ENCODE data around the gene PIGN. TPM values are rescaled to one million over a fixed set of nuclear protein-coding genes. Genes with fewer than 3 reads are reported as not detected.

Gene PIGN
- total and polyA plus RNA-seq, 8 donors, result 2.0 to 113 (median 23.8) TPM

DNA sequence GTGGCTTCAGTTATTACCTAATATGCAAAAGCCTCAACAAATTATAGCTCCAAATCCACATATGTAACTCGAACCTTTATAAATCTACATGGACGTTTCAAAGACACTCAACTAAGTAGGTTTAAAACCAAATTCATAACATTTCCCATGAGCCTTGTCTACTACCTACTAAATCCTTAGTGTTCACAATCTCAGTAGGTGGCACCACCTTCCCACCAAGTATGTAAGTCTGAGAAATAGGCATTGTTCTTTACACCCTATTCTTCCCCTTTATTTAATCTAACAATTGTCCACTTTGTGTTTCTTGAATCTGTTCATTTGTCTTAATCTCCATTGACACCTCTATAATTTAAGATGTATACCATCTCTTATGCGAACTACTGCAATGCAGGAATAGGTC, 4.6 kb downstream of the PIGN start:
- intact Hi-C loops (cut with DNase I; ENCODE audit: low total_unique reads), result loop anchor here (10.0 kb wide), 1 partner anchor 73 kb away; no protein-coding TSS in a partner anchor

DNA sequence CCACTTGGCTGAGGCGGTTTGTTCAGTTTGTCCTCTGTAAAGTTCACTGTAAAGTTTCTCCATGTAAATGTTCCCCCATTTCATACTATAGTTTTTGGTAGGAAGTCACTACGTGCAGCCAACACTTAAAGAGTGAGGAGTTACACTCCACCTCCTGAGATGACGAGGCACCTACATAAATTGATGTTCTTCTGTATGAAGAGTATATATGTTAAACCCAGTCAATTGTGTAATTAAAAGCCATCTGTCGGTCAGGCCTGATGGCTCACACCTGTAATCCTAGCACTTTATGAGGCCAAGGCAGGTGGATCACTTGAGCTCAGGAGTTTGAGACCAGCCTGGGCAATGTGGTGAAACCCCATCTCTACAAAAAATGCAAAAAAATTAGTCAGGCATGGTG, 7.6 kb downstream of the PIGN start:
- WGBS, 5 donors, result 92 to 95% (median 93%) methylated on average over 4 of the region's 4 CpGs
- TF ChIP-seq EP300 (IDR thresholded peaks at IDR 0.05) (no peak), POLR2AphosphoS5 (IDR thresholded peaks at IDR 0.05) (no peak), POLR2A (IDR thresholded peaks at IDR 0.05) (no peak)
- TF ChIP-seq, protein P1, sequence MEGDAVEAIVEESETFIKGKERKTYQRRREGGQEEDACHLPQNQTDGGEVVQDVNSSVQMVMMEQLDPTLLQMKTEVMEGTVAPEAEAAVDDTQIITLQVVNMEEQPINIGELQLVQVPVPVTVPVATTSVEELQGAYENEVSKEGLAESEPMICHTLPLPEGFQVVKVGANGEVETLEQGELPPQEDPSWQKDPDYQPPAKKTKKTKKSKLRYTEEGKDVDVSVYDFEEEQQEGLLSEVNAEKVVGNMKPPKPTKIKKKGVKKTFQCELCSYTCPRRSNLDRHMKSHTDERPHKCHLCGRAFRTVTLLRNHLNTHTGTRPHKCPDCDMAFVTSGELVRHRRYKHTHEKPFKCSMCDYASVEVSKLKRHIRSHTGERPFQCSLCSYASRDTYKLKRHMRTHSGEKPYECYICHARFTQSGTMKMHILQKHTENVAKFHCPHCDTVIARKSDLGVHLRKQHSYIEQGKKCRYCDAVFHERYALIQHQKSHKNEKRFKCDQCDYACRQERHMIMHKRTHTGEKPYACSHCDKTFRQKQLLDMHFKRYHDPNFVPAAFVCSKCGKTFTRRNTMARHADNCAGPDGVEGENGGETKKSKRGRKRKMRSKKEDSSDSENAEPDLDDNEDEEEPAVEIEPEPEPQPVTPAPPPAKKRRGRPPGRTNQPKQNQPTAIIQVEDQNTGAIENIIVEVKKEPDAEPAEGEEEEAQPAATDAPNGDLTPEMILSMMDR (IDR thresholded peaks at IDR 0.05), result no peak

More for the DNA sequence above, 4.6 kb downstream of the PIGN start:
- 78 to 87% (median 80%) methylated on average over 3 of the region's 3 CpGs for WGBS, 5 donors
- no peak overlapping the region for H3K27ac ChIP-seq
- no peaks in the 10 kb centered on the region for H3K27me3 ChIP-seq
- TF ChIP-seq POLR2AphosphoS5 (IDR thresholded peaks at IDR 0.05), result no peak
- peaks cover 0 to 34% (median 17%) of the 10 kb centered on the region in 4 donors for H3K4me1 ChIP-seq
- no peak overlapping the region for H3K4me3 ChIP-seq
- H3K9me3 ChIP-seq, result no peaks in the 10 kb centered on the region
- no peaks in the 10 kb centered on the region for H3K36me3 ChIP-seq
- no peak for DNase-seq

DNA sequence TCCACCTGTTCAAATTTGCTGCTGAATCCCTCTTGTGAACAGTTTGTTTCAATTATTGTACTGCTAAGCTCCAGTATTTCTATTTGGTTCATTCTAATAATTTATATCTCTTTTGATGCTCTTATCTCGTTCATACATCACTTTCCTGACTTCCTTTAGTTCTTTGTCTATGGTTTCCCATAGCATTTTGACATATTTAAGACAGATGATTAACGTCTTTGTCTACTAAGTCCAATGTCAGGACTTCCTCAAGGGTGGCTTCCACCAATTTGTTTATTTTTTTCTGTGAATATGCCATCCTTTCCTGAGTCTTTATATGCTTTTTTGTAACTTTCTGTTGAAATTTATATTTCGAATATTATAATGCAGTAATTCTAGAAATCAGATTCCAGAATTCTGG, 9.6 kb downstream of the PIGN start:
- H3K4me1 ChIP-seq, result peaks cover 0 to 5% (median 0%) of the 10 kb centered on the region in 4 donors
- H3K9me3 ChIP-seq, result no peaks in the 10 kb centered on the region
- no peaks in the 10 kb centered on the region for H3K27me3 ChIP-seq
- H3K36me3 ChIP-seq, result no peaks in the 10 kb centered on the region
- no peak for DNase-seq
- H3K4me3 ChIP-seq, result no peak overlapping the region
- intact Hi-C loops (cut with DNase I; ENCODE audit: low total_unique reads), result no loop called here
- H3K27ac ChIP-seq, result no peak overlapping the region
- 77 to 84% (median 78%) methylated on average over 3 of the region's 3 CpGs for WGBS, 5 donors
- TF ChIP-seq POLR2AphosphoS5 (IDR thresholded peaks at IDR 0.05) (no peak), POLR2A (IDR thresholded peaks at IDR 0.05) (no peak), EP300 (IDR thresholded peaks at IDR 0.05) (no peak)
- TF ChIP-seq, protein P1 (IDR thresholded peaks at IDR 0.05), result no peak

More for the DNA sequence above, 7.6 kb downstream of the PIGN start:
- no peak overlapping the region for H3K4me3 ChIP-seq
- no peaks in the 10 kb centered on the region for H3K36me3 ChIP-seq
- peaks cover 0 to 16% (median 7%) of the 10 kb centered on the region in 4 donors for H3K4me1 ChIP-seq
- no peaks in the 10 kb centered on the region for H3K9me3 ChIP-seq
- no peaks in the 10 kb centered on the region for H3K27me3 ChIP-seq
- intact Hi-C loops (cut with DNase I; ENCODE audit: low total_unique reads), result no loop called here
- H3K27ac ChIP-seq, result no peak overlapping the region
- DNase-seq, result no peak

DNA sequence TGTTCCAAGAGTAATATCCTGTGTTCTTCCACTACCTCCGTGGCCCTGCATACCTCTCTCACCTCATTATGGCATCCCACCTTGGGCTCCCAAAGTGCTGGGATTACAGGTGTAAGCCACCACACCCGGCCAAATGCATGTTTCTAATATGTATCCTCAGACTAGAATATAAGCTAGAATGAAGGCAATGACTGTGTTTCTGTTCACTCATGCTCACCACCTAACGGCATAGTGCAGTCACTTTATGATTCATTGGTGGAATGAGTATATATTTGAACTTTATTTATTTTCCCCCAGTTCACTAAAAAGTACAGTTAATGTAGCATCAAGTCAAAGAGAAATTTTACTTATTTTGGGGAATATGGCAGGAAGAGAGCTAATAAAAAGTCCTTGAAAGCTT, 11.3 kb downstream of the PIGN start:
- H3K36me3 ChIP-seq, result no peaks in the 10 kb centered on the region
- H3K27ac ChIP-seq, result no peak overlapping the region
- WGBS, 5 donors, result 87 to 96% (median 90%) methylated on average over 3 of the region's 3 CpGs
- H3K4me3 ChIP-seq, result no peak overlapping the region
- H3K27me3 ChIP-seq, result no peaks in the 10 kb centered on the region
- DNase-seq, result no peak
- no peaks in the 10 kb centered on the region for H3K9me3 ChIP-seq
- H3K4me1 ChIP-seq, result peaks cover 0 to 9% (median 3%) of the 10 kb centered on the region in 4 donors
- intact Hi-C loops (cut with DNase I; ENCODE audit: low total_unique reads), result no loop called here
- TF ChIP-seq, protein P1 (IDR thresholded peaks at IDR 0.05), result no peak
- no peak for TF ChIP-seq EP300 (IDR thresholded peaks at IDR 0.05)
- TF ChIP-seq POLR2A (IDR thresholded peaks at IDR 0.05), result no peak
- no peak for TF ChIP-seq POLR2AphosphoS5 (IDR thresholded peaks at IDR 0.05)

DNA sequence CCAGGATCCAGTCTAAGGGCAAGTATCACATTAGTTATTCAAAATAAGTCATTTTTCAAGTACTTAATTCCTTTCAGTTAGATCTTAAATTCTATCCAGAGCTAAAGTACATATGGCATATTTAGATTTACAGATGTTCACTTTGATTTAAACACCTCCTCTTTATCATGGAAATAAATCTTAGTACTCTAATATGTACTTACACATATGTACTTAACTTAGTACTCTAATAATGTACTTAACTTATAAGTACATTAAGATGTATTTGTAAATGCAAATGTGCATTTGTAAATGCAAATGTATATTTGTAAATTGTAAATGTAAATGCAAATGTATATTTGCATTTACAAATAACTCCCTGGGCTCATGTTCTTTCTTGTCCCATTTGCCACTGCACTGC, 14.6 kb downstream of the PIGN start:
- H3K27me3 ChIP-seq, result no peaks in the 10 kb centered on the region
- no peak for DNase-seq
- H3K4me3 ChIP-seq, result no peak overlapping the region
- intact Hi-C loops (cut with DNase I; ENCODE audit: low total_unique reads), result no loop called here
- TF ChIP-seq POLR2A (IDR thresholded peaks at IDR 0.05), result no peak
- TF ChIP-seq, protein P1 (IDR thresholded peaks at IDR 0.05), result no peak
- TF ChIP-seq EP300 (IDR thresholded peaks at IDR 0.05), result no peak
- no peak for TF ChIP-seq POLR2AphosphoS5 (IDR thresholded peaks at IDR 0.05)
- H3K4me1 ChIP-seq, result peaks cover 0 to 10% (median 3%) of the 10 kb centered on the region in 4 donors
- no peaks in the 10 kb centered on the region for H3K9me3 ChIP-seq
- no peak overlapping the region for H3K27ac ChIP-seq
- H3K36me3 ChIP-seq, result no peaks in the 10 kb centered on the region
